ENCODE data around the gene ZNF334.

Gene ZNF334

GRCh38 chr20:46552460-46553420 is 39.4 kb upstream of the ZNF334 start:
- Histone ChIP-seq H3K9ac (ENCODE audit: low read depth, low read length) (no peak overlapping the region), H3K36me3 (ENCODE audit: control insufficient read depth, insufficient read depth, low read length) (no peaks in the 10 kb centered on the region), H3K9me3 (ENCODE audit: control insufficient read depth, insufficient read depth, low read length) (no peaks in the 10 kb centered on the region), H3K27me3 (ENCODE audit: control insufficient read depth, insufficient read depth, low read length) (no peaks in the 10 kb centered on the region), H3K4me3 (ENCODE audit: low read depth, low read length) (no peak overlapping the region), H3K4me1 (ENCODE audit: control insufficient read depth, insufficient read depth, low read length) (peaks cover 15% of the 10 kb centered on the region)

- Histone ChIP-seq H3K4me1 (ENCODE audit: control insufficient read depth, insufficient read depth, low read length) (peaks cover 15% of the 10 kb centered on the region), H3K36me3 (ENCODE audit: control insufficient read depth, insufficient read depth, low read length) (no peaks in the 10 kb centered on the region), H3K27me3 (ENCODE audit: control insufficient read depth, insufficient read depth, low read length) (no peaks in the 10 kb centered on the region), H3K9me3 (ENCODE audit: control insufficient read depth, insufficient read depth, low read length) (no peaks in the 10 kb centered on the region), H3K4me3 (ENCODE audit: low read depth, low read length) (no peak overlapping the region), H3K9ac (ENCODE audit: low read depth, low read length) (no peak overlapping the region)
Observed at GRCh38 chr20:46551522-46552381, 38.4 kb upstream of the ZNF334 start.

GRCh38 chr20:46550461-46550860 is 37.1 kb upstream of the ZNF334 start, which contains the start of gene OCSTAMP:
Gene OCSTAMP, minus strand, starts transcription at chr20:46550654. Its CDS starts 94 bp downstream, at chr20:46550560.
- Histone ChIP-seq H3K4me1 (ENCODE audit: control insufficient read depth, insufficient read depth, low read length) (peaks cover 15% of the 10 kb centered on the region), H3K4me3 (ENCODE audit: low read depth, low read length) (no peak within 1 kb of the TSS), H3K27me3 (ENCODE audit: control insufficient read depth, insufficient read depth, low read length) (no peaks in the 10 kb centered on the region), H3K9me3 (ENCODE audit: control insufficient read depth, insufficient read depth, low read length) (no peaks in the 10 kb centered on the region), H3K36me3 (ENCODE audit: control insufficient read depth, insufficient read depth, low read length) (no peaks in the 10 kb centered on the region), H3K9ac (ENCODE audit: low read depth, low read length) (no peak within 1 kb of the TSS)

- Histone ChIP-seq H3K9me3 (ENCODE audit: control insufficient read depth, insufficient read depth, low read length) (no peaks in the 10 kb centered on the region), H3K27me3 (ENCODE audit: control insufficient read depth, insufficient read depth, low read length) (no peaks in the 10 kb centered on the region), H3K4me3 (ENCODE audit: low read depth, low read length) (no peak overlapping the region), H3K36me3 (ENCODE audit: control insufficient read depth, insufficient read depth, low read length) (no peaks in the 10 kb centered on the region), H3K9ac (ENCODE audit: low read depth, low read length) (no peak overlapping the region), H3K4me1 (ENCODE audit: control insufficient read depth, insufficient read depth, low read length) (peaks cover 9% of the 10 kb centered on the region)
Observed at GRCh38 chr20:46549188-46549972, 36.0 kb upstream of the ZNF334 start.

- Histone ChIP-seq H3K27me3 (ENCODE audit: control insufficient read depth, insufficient read depth, low read length) (no peaks in the 10 kb centered on the region), H3K9me3 (ENCODE audit: control insufficient read depth, insufficient read depth, low read length) (no peaks in the 10 kb centered on the region), H3K4me1 (ENCODE audit: control insufficient read depth, insufficient read depth, low read length) (peaks cover 9% of the 10 kb centered on the region), H3K4me3 (ENCODE audit: low read depth, low read length) (no peak overlapping the region), H3K9ac (ENCODE audit: low read depth, low read length) (no peak overlapping the region), H3K36me3 (ENCODE audit: control insufficient read depth, insufficient read depth, low read length) (no peaks in the 10 kb centered on the region)
Observed at GRCh38 chr20:46548688-46549087, 35.3 kb upstream of the ZNF334 start.

GRCh38 chr20:46547995-46548394 is 34.6 kb upstream of the ZNF334 start:
- H3K4me1 ChIP-seq (ENCODE audit: control insufficient read depth, insufficient read depth, low read length), result peaks cover 9% of the 10 kb centered on the region
- H3K4me3 ChIP-seq (ENCODE audit: low read depth, low read length), result no peak overlapping the region
- H3K27me3 ChIP-seq (ENCODE audit: control insufficient read depth, insufficient read depth, low read length), result no peaks in the 10 kb centered on the region
- H3K9ac ChIP-seq (ENCODE audit: low read depth, low read length), result no peak overlapping the region
- H3K9me3 ChIP-seq (ENCODE audit: control insufficient read depth, insufficient read depth, low read length), result no peaks in the 10 kb centered on the region
- no peaks in the 10 kb centered on the region for H3K36me3 ChIP-seq (ENCODE audit: control insufficient read depth, insufficient read depth, low read length)

GRCh38 chr20:46546936-46547335 is 33.6 kb upstream of the ZNF334 start:
- H3K27me3 ChIP-seq (ENCODE audit: control insufficient read depth, insufficient read depth, low read length), result no peaks in the 10 kb centered on the region
- H3K9me3 ChIP-seq (ENCODE audit: control insufficient read depth, insufficient read depth, low read length), result no peaks in the 10 kb centered on the region
- H3K36me3 ChIP-seq (ENCODE audit: control insufficient read depth, insufficient read depth, low read length), result no peaks in the 10 kb centered on the region
- peaks cover 4% of the 10 kb centered on the region for H3K4me1 ChIP-seq (ENCODE audit: control insufficient read depth, insufficient read depth, low read length)
- no peak overlapping the region for H3K9ac ChIP-seq (ENCODE audit: low read depth, low read length)
- no peak overlapping the region for H3K4me3 ChIP-seq (ENCODE audit: low read depth, low read length)

GRCh38 chr20:46546298-46546697 is 32.9 kb upstream of the ZNF334 start:
- no peaks in the 10 kb centered on the region for H3K27me3 ChIP-seq (ENCODE audit: control insufficient read depth, insufficient read depth, low read length)
- H3K4me1 ChIP-seq (ENCODE audit: control insufficient read depth, insufficient read depth, low read length), result no peaks in the 10 kb centered on the region

GRCh38 chr20:46545827-46546138 is 32.4 kb upstream of the ZNF334 start:
- Histone ChIP-seq H3K4me1 (ENCODE audit: control insufficient read depth, insufficient read depth, low read length) (no peaks in the 10 kb centered on the region), H3K9ac (ENCODE audit: low read depth, low read length) (no peak overlapping the region), H3K36me3 (ENCODE audit: control insufficient read depth, insufficient read depth, low read length) (no peaks in the 10 kb centered on the region), H3K4me3 (ENCODE audit: low read depth, low read length) (no peak overlapping the region), H3K9me3 (ENCODE audit: control insufficient read depth, insufficient read depth, low read length) (no peaks in the 10 kb centered on the region), H3K27me3 (ENCODE audit: control insufficient read depth, insufficient read depth, low read length) (no peaks in the 10 kb centered on the region)

More at GRCh38 chr20:46546298-46546697, 32.9 kb upstream of the ZNF334 start:
- Histone ChIP-seq H3K9ac (ENCODE audit: low read depth, low read length) (no peak overlapping the region), H3K36me3 (ENCODE audit: control insufficient read depth, insufficient read depth, low read length) (no peaks in the 10 kb centered on the region), H3K4me3 (ENCODE audit: low read depth, low read length) (no peak overlapping the region), H3K9me3 (ENCODE audit: control insufficient read depth, insufficient read depth, low read length) (no peaks in the 10 kb centered on the region)

GRCh38 chr20:46545077-46545826 is 31.9 kb upstream of the ZNF334 start:
- H3K4me3 ChIP-seq (ENCODE audit: low read depth, low read length), result no peak overlapping the region
- no peaks in the 10 kb centered on the region for H3K9me3 ChIP-seq (ENCODE audit: control insufficient read depth, insufficient read depth, low read length)
- no peaks in the 10 kb centered on the region for H3K36me3 ChIP-seq (ENCODE audit: control insufficient read depth, insufficient read depth, low read length)
- no peak overlapping the region for H3K9ac ChIP-seq (ENCODE audit: low read depth, low read length)
- H3K27me3 ChIP-seq (ENCODE audit: control insufficient read depth, insufficient read depth, low read length), result no peaks in the 10 kb centered on the region
- no peaks in the 10 kb centered on the region for H3K4me1 ChIP-seq (ENCODE audit: control insufficient read depth, insufficient read depth, low read length)

- Histone ChIP-seq H3K36me3 (ENCODE audit: control insufficient read depth, insufficient read depth, low read length) (no peaks in the 10 kb centered on the region), H3K9ac (ENCODE audit: low read depth, low read length) (no peak overlapping the region), H3K27me3 (ENCODE audit: control insufficient read depth, insufficient read depth, low read length) (no peaks in the 10 kb centered on the region), H3K4me1 (ENCODE audit: control insufficient read depth, insufficient read depth, low read length) (no peaks in the 10 kb centered on the region), H3K4me3 (ENCODE audit: low read depth, low read length) (no peak overlapping the region), H3K9me3 (ENCODE audit: control insufficient read depth, insufficient read depth, low read length) (no peaks in the 10 kb centered on the region)
Observed at GRCh38 chr20:46544576-46544975, 31.2 kb upstream of the ZNF334 start.
